Measurements from ENCODE around the gene CDC42BPG. TPM values are rescaled to one million over a fixed set of nuclear protein-coding genes. Genes with fewer than 3 reads are reported as not detected.

The CDC42BPG gene
- total RNA-seq, 1 experiment from 2014 or later = 4.1 TPM

GRCh38 chr11:64809781-64810241 lies 34.6 kb downstream of the CDC42BPG start:
- Histone ChIP-seq H3K36me3 (ENCODE audit: control insufficient read depth, insufficient read depth, low read length) (no peaks in the 10 kb centered on the region), H3K4me3 (ENCODE audit: low read depth in 2 of 2, low read length in 2 of 2) (peak overlapping the region; percentile 73 to 79), H3K9me3 (ENCODE audit: control insufficient read depth, insufficient read depth, low read depth, low read length) (no peaks in the 10 kb centered on the region), H3K4me1 (ENCODE audit: control insufficient read depth, insufficient read depth, low read length) (peaks cover 5% of the 10 kb centered on the region; the same call in 1 of the 2 replicates), H3K27ac (ENCODE audit: low read length) (peak overlapping the region; percentile 81), H3K27me3 (ENCODE audit: control insufficient read depth, insufficient read depth, low read length) (no peaks in the 10 kb centered on the region)
- DNase-seq (ENCODE audit: low read depth, low spot score) (no peak), ATAC-seq (peak; percentile 23)
- ChIA-PET POLR2A (no interaction called here), CTCF (interaction anchor here (0.8 kb wide), 1 partner anchor 78 kb away, joined by 3 read pairs; no protein-coding TSS in a partner anchor)
- no TSS peak for BruUV-seq (replicated peaks)
- no peak for TF ChIP-seq TCF7L2 (IDR thresholded peaks at IDR 0.05; ENCODE audit: low read depth, low read length)
- no peak for TF ChIP-seq REST (IDR thresholded peaks at IDR 0.05; ENCODE audit: insufficient read depth in 1 of 2, low read depth in 2 of 2, low read length in 1 of 2)
- TF ChIP-seq SIN3A (IDR thresholded peaks at IDR 0.05; ENCODE audit: borderline replicate concordance, insufficient read depth, low read depth, low read length) = no peak
- TF ChIP-seq POLR2AphosphoS5 (IDR thresholded peaks at IDR 0.05; ENCODE audit: low read depth, low read length) = no peak
- no peak for TF ChIP-seq CTCF (IDR thresholded peaks at IDR 0.05)
- intact Hi-C loops (cut with micrococcal nuclease; ENCODE audit: unreplicated experiment) = no loop called here
- in situ Hi-C loops (cut with HindIII; ENCODE audit: low pct_unique_long_range_greater_than_20kb, low sequenced_read_pairs) = no loop called here

GRCh38 chr11:64805481-64805880 lies 39.0 kb downstream of the CDC42BPG start:
- no TSS peak for BruUV-seq (replicated peaks)
- H3K27ac ChIP-seq (ENCODE audit: low read length) = no peak overlapping the region
- no peaks in the 10 kb centered on the region for H3K9me3 ChIP-seq (ENCODE audit: control insufficient read depth, insufficient read depth, low read depth, low read length)
- H3K4me1 ChIP-seq (ENCODE audit: control insufficient read depth, insufficient read depth, low read length) = peaks cover 23% of the 10 kb centered on the region
- ChIA-PET POLR2A (interaction anchor here (0.6 kb wide), 1 partner anchor 171 kb away, joined by 3 read pairs; no protein-coding TSS in a partner anchor), CTCF (no interaction called here)
- no peaks in the 10 kb centered on the region for H3K27me3 ChIP-seq (ENCODE audit: control insufficient read depth, insufficient read depth, low read length)
- in situ Hi-C loops (cut with HindIII; ENCODE audit: low pct_unique_long_range_greater_than_20kb, low sequenced_read_pairs) = no loop called here
- H3K4me3 ChIP-seq (ENCODE audit: low read depth in 2 of 2, low read length in 2 of 2) = no peak overlapping the region
- no peaks in the 10 kb centered on the region; the same call in 1 of the 2 replicates for H3K36me3 ChIP-seq (ENCODE audit: control insufficient read depth, insufficient read depth, low read length)
- no peak for TF ChIP-seq TCF7L2 (IDR thresholded peaks at IDR 0.05; ENCODE audit: low read depth, low read length)
- TF ChIP-seq CTCF (IDR thresholded peaks at IDR 0.05) = no peak
- no peak for TF ChIP-seq SIN3A (IDR thresholded peaks at IDR 0.05; ENCODE audit: borderline replicate concordance, insufficient read depth, low read depth, low read length)
- no peak for TF ChIP-seq REST (IDR thresholded peaks at IDR 0.05; ENCODE audit: insufficient read depth in 1 of 2, low read depth in 2 of 2, low read length in 1 of 2)
- no peak for TF ChIP-seq POLR2AphosphoS5 (IDR thresholded peaks at IDR 0.05; ENCODE audit: low read depth, low read length)
- ATAC-seq = no peak
- intact Hi-C loops (cut with micrococcal nuclease; ENCODE audit: unreplicated experiment) = no loop called here
- DNase-seq (ENCODE audit: low read depth, low spot score) = no peak
